Measurements from ENCODE around the gene MYB.

MYB gene

GRCh38 chr6:135250751-135251497, 69.8 kb downstream of the MYB start:
- no peak for DNase-seq (ENCODE audit: low read depth in 2 of 2)

- DNase-seq (ENCODE audit: low read depth in 2 of 2) = no peak
These were observed 70.7 kb downstream of the MYB start for GRCh38 chr6:135251498-135252441.

GRCh38 chr6:135254471-135254870, 73.4 kb downstream of the MYB start:
- DNase-seq (ENCODE audit: low read depth in 2 of 2) = no peak

- DNase-seq (ENCODE audit: low read depth in 2 of 2) = no peak
These were observed 75.8 kb downstream of the MYB start for GRCh38 chr6:135256866-135257265.

- DNase-seq (ENCODE audit: low read depth in 2 of 2) = no peak
These were observed 76.7 kb downstream of the MYB start for GRCh38 chr6:135257631-135258405.

- DNase-seq (ENCODE audit: low read depth in 2 of 2) = no peak
These were observed 77.9 kb downstream of the MYB start for GRCh38 chr6:135258970-135259369.

- no peak for DNase-seq (ENCODE audit: low read depth in 2 of 2)
These were observed 79.5 kb downstream of the MYB start for GRCh38 chr6:135260612-135261011.

GRCh38 chr6:135261872-135262725, 81.0 kb downstream of the MYB start:
- no peak for DNase-seq (ENCODE audit: low read depth in 2 of 2)

GRCh38 chr6:135265278-135265677, 84.2 kb downstream of the MYB start:
- DNase-seq (ENCODE audit: low read depth in 2 of 2) = no peak

GRCh38 chr6:135266675-135267074, 85.6 kb downstream of the MYB start:
- DNase-seq (ENCODE audit: low read depth in 2 of 2) = no peak

- DNase-seq (ENCODE audit: low read depth in 2 of 2) = no peak
These were observed 86.0 kb downstream of the MYB start for GRCh38 chr6:135267085-135267484.

GRCh38 chr6:135268263-135268662, 87.2 kb downstream of the MYB start:
- DNase-seq (ENCODE audit: low read depth in 2 of 2) = no peak

GRCh38 chr6:135268740-135269139, 87.6 kb downstream of the MYB start:
- no peak for DNase-seq (ENCODE audit: low read depth in 2 of 2)
